ENCODE measurements around the gene B4GALNT3.

B4GALNT3 gene

DNA sequence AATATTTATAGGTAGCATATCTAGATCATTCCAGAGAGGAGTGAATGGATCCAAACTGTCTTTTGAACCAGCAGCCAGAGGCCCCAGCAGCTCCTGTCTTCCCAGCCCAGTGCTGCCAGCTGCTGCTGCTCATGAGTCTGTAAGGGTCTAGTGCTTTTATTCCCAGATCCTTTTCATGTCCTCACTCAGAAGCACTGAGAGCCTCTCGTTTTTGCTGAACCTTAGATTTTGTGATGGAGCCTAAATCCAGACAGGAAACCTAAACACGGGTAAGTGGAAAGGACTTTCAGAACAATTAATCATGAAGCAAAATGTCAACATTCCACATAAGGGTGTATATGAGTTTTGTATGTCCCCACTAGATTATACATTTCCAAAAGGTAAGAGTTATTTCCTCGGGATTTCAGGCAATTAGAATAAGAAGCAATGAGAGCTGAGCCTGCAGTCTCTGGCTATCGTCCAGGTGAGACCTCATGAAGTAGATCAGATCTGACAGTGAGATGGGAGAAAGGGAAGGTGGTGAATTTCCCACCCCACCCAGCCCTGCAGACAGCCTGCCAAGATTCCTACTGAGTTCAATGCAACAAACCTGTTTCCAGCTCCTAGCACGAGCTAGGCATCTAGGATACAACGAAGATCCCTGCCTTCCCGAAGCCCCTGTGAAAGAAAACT is 119.1 kb downstream of the B4GALNT3 start:
- DNase-seq: no peak

DNA sequence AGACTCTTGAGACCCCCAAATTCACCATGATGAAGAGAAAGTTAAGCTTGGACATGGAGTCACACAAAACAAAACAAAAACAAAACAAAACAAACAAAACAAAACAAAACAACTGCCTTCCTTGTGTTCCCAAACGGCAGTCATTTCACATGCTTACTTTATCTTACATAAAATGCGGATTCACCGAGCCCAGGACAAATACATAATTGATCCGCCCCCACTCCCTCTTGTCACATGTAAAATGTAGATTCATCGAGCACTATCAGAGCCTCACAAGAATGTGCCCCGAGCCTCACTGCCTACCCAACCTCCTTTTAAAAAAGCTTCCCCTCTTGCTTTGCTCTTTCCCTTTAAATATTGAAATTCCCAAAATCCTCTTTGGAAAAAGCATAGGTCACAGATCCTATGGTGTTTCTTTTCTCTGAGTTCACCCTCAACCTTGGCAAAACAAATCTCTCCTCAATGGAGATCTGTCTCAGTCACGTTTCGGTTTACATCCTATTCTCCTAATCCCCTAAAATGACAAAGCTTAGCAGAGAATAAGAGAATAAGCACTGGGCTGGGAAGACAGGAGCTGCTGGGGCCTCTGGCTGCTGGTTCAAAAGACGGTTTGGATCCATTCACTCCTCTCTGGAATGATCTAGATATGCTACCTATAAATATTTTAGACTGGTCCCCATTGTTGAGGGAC is 119.8 kb downstream of the B4GALNT3 start:
- DNase-seq: no peak

DNA sequence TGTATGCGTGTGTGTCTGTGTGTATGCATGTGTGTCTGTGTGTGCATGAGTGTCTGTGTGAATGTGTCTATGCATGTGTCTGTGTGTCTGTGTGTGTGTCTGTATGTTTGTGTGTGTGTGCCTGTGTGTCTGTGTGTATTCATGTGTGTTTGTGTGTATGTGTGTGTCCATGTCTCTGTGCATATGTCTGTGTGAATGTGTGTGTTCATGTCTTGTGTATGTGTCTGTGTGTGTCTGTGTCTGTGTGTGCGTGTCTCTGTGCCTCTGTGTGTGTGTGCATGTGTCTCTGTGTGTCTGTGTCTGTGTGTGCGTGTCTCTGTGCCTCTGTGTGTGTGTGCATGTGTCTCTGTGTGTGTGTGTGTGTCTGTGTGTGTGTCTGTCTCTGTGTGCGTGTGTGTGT is 121.1 kb downstream of the B4GALNT3 start:
- no peak for DNase-seq

DNA sequence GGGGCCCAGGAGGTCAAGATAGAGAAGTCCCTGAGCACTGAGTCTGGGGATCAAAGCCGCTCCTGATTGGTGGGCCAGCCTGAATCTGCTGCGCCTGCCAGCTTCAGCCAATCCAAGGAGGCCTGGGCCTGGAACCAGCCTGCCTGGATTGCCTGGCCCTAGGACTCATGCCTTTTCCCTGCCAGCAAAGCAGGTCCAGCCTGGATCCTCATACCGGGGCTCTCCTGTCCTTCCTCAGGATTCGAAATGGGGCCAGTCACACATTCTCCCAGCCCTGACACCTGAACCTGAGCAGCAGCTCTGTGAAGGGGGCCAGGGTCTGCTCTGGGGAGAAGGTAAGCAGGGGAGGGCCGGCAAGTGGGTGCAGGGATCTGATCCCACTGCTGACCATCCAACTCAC is 121.6 kb downstream of the B4GALNT3 start:
- DNase-seq: no peak

DNA sequence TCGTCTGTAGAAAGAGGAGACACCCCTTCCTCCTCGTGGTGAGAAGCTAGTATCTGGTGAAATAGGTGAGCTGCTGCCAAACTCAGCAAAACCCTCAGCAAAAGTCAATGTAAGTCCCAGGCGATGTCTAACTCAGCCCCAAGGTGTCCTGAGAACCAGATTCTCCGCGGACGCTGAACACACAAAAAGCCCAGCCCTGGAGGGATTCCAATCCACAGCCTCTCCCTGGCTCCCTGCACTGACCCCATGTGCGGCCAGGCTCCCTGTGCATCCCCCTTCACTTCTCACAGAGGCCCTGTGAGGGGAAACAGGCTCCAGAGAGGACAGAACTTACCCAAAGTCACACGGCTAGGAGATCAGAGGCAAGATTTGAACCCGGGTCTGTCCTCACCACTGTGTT is 122.0 kb downstream of the B4GALNT3 start:
- DNase-seq: no peak

DNA sequence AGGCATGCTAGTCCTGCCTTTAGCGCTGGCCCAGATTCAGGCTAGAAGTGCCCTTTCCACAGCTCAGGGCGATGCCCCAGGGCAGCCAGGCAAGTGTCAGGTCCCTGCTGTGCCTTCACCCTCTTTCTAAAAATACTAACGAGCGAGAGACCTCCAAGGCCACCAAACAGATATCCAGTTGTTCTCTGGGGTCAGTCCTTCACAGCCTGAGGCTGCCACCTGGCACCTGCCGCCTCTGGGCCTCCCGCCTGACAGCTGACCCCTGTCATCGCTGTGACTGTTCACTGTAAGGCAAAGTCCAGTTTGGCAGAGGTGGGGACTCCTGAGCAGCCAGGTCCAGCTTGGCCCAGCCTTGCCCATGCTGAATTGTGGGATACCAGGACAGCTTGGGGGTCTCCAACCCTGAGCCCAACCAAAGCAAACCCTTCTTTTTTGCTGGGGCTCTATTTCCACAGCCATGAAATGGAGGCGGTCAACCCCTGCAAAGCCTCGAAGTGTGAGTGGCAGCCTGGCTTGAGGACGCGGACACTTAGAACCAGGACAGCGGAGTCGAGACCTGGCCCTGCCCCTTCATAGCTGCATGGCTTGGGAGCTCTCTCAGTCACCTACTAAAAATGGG is 123.6 kb downstream of the B4GALNT3 start:
- no peak for DNase-seq

DNA sequence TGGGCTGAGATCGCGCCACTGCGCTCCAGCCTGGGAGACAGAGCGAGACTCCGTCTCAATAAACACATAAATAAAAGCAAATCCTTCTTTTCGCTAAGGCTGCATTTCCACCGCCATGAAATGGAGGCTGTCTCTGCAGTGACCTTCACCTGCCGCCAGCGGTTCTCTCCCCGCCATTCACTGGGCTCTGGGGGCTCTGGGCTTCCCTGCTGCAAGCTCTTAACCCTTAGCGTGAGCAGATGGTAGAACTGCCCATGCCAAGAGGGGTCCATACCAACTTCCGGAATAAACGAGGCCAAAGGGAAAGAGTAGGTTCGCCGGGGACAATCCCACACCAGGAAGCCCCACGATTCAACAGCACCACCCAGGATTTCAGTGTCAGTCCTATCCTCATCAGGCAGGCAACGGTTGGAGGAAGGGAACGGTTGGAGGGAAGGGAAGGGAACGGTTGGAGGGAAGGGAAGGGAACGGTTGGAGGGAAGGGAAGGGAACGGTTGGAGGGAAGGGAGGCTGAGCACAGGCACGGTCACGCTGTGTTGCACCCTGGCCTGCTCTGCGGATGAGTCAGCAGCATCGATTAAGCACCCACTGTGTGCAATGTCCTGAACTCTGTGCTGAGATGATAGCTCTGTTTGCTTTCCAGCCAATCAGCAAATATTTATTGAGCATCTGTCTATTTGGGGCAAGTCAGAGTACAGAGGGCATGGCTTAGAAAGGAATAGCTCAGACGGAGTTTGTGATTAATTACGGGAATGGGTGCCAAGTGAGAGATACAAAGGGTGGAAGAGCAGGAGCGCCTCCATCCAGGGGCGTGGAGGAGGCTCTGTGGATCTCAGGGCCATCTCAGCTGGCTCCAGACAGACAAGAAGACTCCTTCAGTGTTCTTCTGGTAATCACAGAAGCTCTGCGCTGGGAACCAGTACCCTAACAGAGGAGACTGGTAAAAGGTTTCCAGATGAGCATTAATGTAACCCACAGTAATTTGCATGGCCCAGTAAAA is 125.6 kb downstream of the B4GALNT3 start:
- no peak for DNase-seq

DNA sequence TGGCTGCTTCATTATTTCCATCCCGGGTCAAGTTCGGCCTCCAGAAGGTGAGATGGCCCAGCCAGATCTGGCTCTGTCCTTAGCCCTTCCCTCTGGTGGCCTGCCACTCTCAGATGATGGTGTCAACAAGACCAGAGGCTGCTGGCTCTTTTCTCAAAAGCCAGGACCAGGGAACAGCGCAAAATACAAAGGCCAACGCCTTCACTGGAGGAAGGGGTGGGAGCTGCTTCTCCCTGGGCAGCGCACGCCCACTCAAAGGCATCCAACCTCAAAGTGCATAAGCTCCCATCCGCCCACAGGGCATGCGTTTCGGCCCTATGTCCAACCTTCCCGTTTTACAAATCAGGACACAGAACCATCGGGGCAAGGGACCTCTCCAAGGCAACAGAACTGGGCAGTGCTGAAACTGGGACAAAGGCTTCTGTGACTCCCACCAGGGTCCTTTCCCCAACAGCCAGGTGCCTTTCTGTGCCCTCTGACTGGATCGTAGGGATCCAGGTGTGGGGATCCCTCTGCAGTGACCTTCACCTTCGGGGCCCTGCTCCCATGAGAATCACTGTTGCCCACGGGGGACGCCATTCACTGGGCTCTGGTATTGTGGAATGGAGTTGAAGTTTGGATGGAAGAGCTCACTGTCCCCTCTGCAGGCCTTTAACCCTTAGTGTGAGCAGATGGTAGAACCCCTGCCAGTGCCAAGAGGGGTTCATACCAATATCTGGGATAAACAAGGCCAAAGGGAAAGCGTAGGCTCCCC is 126.8 kb downstream of the B4GALNT3 start:
- no peak for DNase-seq

DNA sequence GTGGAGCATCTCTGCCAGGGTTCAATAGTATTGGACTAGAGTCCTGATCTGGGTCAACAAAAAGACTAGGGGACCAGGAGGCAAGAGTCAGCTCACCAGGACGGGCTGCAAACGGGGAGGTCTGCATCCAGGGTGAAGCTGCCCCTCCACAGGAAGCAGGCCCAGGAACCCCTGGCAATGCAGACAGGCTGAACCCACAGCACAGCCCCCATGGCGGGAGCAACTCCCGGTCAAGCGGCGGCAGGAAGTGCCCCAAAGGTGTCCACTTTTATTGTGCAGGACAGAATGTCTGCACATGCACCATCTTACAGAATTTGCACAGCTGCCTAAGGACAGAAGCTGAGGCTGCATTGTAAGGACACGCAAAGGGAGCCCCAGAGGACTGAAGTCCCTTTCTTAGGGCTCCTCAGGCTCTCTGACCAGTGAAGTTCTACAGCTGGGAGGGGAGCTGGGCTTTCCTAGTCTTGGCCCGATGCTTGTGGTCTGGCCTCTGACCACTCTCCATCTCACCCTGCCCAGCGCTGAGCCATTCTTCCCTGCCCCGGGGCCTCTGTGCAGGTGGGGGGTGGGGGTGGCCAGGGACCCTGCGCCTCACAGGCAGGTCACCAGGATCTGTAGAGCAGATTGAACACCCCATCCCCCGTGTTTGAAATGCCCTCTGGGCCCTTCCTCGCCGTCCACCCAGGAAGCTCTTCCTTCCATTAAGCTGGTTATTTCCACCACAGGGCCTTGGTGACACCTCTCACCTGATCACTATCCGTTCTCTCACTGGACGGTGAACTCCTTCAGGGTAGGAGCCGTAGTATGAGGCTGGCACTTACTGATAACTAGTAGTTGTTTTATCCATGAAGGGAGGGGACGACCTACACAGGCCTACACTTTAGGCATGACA is 127.6 kb downstream of the B4GALNT3 start:
- no peak for DNase-seq

DNA sequence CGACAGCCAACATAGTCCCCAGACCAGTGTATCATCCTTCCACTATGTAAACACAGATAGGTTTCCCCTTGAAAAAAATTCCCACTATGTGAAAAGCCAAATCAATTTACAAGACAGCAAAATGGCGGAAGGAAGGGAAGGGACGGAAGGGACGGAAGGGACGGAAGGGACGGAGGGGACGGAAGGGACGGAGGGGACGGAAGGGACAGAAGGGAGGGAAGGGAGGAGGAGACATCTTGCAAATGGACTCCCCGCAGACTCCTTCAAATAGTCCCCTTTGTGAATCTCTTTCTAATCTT is 128.2 kb downstream of the B4GALNT3 start:
- no peak for DNase-seq

DNA sequence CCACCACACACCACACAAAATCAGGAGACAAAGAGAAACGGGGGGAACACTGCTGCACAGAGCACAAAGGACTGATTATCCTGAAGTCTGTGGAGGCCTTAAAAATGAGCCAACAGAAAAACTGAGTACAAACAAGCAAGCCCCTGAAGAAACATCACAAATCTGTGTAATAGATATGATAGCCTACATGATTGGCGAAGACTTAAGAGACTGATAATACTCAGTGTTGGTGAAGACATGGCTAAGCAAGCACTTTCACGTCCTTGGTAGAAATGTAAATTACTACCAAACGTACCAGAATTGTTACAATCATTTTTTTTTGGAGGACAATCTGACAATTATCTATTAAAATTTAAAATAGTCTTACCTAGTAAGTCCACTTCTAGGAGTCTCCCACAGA is 128.9 kb downstream of the B4GALNT3 start:
- no peak for DNase-seq

DNA sequence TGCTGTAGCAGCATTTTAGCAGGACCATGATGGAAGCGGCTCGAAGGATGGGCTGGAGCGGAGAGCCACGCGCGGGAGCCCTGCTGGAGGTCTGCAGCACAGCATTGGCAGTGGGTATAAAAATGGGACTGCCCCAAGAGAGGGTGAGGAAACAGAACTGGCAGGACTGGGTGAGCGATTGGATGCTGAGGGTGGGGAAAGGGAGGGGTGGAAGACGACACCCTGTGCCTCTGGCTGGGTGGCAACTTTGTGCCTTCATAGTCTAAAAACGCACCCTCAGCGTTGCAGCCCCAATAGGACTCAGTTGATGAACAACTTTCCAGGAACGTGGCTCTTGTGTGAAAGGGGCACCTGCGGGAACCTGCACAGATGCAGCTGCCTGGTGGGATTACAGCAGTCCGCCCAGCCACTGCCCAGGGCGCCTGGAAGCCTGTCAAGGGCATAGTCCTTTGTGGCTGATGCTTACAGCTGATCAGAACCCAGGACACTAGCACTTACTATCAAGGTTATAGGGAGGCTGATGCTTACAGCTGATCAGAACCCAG is 130.5 kb downstream of the B4GALNT3 start:
- no peak for DNase-seq

DNA sequence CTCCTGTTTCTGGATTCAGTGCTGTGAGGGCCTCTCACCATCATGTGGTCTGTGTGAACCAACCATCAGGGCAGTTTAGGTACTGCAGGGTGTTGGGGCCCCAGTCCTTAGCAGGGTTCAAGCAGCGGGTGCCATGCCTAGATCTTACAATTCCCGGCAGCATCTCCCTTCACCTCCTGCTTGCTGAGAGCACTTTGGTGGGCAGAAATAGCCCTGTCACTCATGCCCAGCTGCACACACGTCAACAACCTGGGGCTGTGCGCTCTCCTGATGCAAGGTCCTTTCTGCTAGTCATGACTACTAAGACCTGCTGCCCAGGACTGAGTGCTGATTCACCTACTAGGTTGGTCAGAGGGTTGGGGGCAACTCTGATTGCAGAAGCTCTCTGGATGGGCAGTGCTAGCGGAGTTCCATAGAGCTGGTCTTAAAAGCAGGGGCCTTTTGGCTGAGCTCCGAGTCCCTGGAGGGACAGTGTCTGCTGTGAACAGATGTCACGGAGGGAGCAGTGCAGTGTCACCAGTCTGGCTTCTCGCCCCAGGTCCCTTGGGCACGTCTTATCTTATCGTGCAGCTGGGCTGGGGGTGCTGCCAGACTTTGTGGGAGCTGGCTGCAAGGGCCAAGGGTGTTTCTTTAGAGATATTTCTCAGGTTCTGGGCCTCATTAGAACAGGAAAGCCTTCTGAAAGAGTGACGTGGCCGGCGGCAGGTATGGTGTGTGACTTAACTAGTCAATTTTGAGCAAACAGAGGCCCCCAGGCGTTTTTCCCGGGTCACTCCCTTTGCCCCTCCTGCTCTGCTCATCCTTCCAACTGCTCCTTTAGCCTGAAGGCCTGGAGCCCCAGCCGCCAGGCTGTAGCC is 131.7 kb downstream of the B4GALNT3 start:
- no peak for DNase-seq

DNA sequence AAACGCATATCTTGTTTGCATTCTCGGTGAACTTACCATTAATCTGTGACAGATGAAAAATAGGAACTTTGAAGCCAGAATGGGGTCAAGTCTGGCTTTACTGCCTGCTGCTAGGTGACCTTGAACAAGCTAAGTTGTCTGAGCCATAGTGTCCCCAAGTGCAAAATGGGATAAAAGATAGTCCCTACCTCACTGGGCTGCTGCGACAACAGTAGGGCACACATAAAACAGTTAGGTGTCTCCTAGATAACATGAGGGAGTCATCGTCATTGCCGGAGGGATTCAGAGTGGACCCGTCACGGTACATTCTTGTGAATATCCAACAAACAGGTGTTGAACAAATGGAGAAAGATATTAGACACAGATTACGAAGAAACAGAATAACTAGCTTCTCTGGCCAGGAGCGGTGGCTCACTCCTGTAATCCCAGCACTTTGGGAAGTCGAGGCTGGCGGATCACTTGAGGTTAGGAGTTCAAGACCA is 132.3 kb downstream of the B4GALNT3 start:
- no peak for DNase-seq

DNA sequence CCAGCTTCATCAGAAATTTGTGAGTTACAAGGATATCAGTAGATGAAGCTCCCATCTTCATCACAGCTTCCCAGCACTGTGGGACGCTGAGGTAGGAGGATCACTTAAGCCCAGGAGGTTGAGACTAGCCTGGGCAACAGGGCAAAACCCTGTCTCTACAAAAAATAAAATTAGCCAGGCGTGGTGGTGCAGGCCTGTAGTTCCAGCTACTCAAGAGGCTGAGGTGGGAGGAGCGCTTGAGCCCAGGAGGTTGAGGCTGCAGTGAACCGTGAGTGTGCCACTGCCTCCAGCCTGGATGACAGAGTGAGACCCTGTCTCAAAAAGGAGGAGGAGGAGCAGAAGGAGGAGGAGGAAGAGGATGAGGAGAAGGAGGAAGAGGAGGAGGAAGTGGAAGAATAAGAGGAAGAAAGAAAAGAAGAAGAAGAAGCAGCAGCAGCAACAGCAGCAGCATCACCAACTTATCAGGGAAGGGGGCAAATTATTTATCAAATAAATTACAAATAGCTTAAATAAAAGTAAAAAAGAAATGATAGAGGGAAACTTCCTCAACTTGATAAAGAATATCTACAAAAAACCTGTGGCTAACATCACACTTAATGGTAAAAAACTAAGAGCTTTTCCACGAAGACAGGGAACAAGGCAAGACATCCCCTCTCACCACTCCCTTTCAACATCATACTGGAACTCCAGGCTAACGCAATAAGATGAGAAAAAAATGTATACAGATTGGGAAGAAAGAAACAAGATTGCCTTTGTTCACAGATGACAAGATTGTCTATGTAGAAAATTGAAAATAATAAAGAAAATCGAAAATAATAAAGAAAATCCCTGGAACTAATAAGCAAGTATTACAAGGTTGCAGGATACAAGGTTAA is 133.9 kb downstream of the B4GALNT3 start:
- no peak for DNase-seq

DNA sequence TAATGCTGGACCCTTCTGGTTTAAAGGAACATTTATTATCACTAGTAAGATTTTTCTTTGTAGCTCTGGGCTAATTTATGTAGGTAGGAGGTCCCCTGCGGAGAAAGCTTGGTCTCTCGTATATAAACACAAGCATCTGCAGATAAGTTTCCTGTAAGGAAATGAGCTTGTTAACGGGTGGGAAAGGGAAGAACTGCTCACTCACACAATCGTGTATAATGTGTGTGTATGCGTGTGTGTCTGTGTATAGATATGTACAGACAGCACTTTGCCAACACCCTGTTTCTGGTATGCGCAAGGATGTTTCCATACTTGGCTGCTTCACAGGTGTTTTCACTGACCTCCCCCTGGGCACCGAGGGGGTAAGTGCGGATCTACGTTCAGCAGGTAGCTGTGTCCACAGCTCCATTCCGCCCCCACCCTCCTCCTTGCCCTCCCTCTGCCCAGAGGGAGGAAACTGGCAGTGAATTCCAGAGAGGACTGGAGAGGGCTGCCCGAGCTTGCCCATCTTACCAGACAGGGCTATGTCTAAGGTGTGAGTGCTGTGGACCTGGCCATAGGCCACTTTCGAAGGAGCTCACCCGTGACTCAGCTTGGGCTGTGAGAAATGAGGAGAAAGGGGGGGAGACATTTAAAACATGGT is 138.3 kb downstream of the B4GALNT3 start:
- no peak for DNase-seq

DNA sequence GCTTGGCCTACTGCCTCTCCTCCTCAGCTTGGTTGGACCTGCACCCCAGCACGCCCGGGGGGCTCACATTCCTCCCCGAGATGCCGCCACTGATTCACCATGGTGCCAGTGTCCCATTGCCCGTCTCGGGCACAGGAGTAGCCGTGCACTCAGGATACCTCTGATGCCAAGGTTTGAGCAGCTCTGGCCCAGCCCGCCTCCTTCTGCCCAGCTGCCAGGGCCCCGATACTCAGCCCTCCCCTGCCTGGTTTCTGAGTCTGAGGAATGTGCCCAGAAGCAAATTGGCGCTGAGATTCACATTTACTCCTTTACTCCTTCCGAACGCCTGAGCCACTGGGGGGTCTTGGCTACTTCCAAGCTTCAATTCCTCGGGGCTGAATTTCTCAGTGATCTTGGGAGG is 140.0 kb downstream of the B4GALNT3 start:
- no peak for DNase-seq

DNA sequence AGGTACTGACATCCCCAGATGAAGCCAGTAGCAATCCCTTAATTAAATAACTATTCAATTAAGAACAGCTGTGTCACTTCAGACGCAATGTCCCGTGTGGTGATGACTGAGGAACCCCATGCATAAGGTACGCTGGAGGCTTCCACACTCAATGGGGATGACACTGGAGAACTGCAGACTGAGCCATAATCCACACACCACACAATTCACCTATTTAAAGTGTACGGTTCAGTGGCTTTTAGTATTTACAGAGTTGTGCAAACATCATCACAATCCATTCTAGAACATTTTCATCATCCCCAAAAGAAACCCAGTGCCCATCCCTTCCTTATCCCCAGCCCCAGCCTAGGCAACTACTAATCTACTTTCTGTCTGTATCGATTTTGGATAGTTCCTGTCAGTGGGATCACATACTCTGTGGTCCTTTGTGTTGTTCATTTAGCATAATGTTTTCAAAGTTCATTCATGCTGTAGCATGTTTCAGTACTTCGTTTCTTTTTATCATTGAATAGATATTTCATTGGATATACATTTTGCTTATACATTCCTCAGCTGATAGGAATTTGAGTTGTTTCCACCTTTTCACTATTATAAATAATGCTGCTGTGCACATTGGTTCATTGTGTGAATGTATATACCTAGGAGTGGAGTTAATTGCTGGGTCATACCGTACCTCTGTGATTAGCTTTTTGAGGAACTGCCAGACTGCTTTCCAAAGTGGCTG is 142.4 kb downstream of the B4GALNT3 start:
- no peak for DNase-seq
